Gastrocnemius medialis (tissue), 4 donors: ENCODE results near the gene ZBTB7A.

ENCODE experiments used
- CTCF ChIP-seq, 5 experiments: fragments of 450-650 bp in 3 of 5; fragments of 200-600 bp in 2 of 5; sonication (generic) in 2 of 5; IDR thresholded peaks in 4 of 5; conservative IDR thresholded peaks in 1 of 5; 1 replicate in 4 of 5; 2 replicates in 1 of 5; pipeline ENCODE4 v1.5.1; 2016 to 2019; ENCODE audit warnings: antibody characterized with exemption in 5 of 5, mild to moderate bottlenecking in 3 of 5, moderate library complexity in 3 of 5
- POLR2A ChIP-seq, 2 donors: fragments of 450-650 bp; IDR thresholded peaks; one replicate each; pipeline ENCODE4 v1.6.1; 2017; ENCODE audit warnings: antibody characterized with exemption in 2 of 2, mild to moderate bottlenecking in 2 of 2, moderate library complexity in 2 of 2

- TF ChIP-seq CTCF (IDR thresholded peaks at IDR 0.05 in 4 of 5, conservative IDR thresholded peaks at IDR 0.05 in 1 of 5) = no peak
- no peak for TF ChIP-seq POLR2A (IDR thresholded peaks at IDR 0.05)
Measured at GRCh38 chr19:4088975-4089374, 22.3 kb upstream of the ZBTB7A start.
